GM12874 (cell line): ENCODE results near the gene PARD3.

Experiments
- CTCF ChIP-seq: IDR thresholded peaks from 2 replicates; pipeline ENCODE4 v1.5.1; 2011; ENCODE audit warnings: low read depth, mild to moderate bottlenecking, control low read depth, low read length, moderate library complexity; ENCODE audit not compliant: insufficient read depth

Gene PARD3

GRCh38 chr10:34728361-34728760 lies 86.7 kb downstream of the PARD3 start:
- no peak for TF ChIP-seq CTCF

GRCh38 chr10:34727595-34728033 lies 87.5 kb downstream of the PARD3 start:
- TF ChIP-seq CTCF = no peak

- no peak for TF ChIP-seq CTCF
Observed at GRCh38 chr10:34726862-34727261, 88.2 kb downstream of the PARD3 start.

- TF ChIP-seq CTCF = 0 out of 2 replicates have a peak, but pooled peaks have one; percentile 36
Observed at GRCh38 chr10:34723750-34724149, 91.3 kb downstream of the PARD3 start.

- no peak for TF ChIP-seq CTCF
Observed at GRCh38 chr10:34722404-34722803, 92.7 kb downstream of the PARD3 start.

- TF ChIP-seq CTCF = no peak
Observed at GRCh38 chr10:34721208-34721840, 93.8 kb downstream of the PARD3 start.

GRCh38 chr10:34719746-34720145 lies 95.3 kb downstream of the PARD3 start:
- TF ChIP-seq CTCF = no peak
